ENCODE measurements around the gene BTN2A1.
A peak's percentile ranks its signal among the peaks of the same experiment; 100 is the strongest.

Gene BTN2A1

DNA sequence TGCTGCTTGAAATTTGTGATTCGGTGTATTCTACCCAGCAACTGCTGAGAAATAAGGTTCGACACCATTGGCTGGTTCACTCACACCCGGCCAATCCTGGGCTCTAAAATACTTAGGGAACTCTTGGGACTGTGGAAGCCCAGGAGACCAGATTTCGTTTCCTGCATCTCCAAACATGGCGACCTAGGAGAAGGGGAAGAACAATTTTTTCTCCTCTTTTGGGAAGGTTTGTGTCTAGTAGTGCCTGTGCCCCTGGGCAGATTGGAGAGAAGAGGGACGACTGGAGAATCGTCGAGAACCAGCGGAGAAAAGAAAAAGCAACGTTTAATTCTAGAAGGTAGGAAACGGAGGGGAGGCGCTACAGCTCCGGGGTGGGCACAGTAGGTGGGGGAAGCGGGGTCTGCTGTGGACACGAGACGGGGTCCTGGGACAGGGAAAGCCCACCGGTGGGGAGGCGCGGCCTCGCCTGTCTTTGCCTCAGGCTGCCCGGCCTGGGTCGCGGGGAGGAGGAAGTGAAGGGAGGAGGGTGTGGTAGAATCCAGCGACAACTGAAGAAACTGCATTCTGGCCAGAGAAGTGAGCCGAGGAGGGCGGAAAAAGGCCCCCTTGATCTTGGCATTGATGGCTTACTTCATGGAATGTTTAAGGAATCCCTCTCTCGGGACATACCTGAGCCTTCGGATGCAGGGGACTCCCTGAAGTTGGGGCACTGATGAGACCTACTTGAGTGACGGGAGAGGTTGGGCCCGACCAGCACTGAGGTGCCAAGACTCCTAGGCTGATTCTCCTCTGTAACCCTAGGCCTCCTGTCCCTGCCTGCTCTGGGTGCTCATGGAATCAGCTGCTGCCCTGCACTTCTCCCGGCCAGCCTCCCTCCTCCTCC, at the start of gene BTN2A1:
Gene BTN2A1, plus strand, starts transcription at position 150 of the 883 bp plus-strand sequence. Its CDS starts 682 bp downstream, at position 832.
- Histone ChIP-seq H3K9me3 (ENCODE audit: low read depth, low read length) (no peaks in the 10 kb centered on the region), H3K4me3 (peak within 1 kb of the TSS; percentile 99), H3K27ac (peak within 1 kb of the TSS; percentile 89), H3K36me3 (ENCODE audit: insufficient read depth, low read length) (peaks cover 36% of the 10 kb centered on the region), H3K9ac (ENCODE audit: insufficient read length) (peak within 1 kb of the TSS; percentile 98)
- DNase-seq (ENCODE audit: low read depth, low spot score): peak; percentile 88
- TF ChIP-seq FOXP2 (optimal IDR thresholded peaks at IDR 0.05; ENCODE audit: control extremely low read depth, extremely low read length, insufficient read depth): no peak
- peak; percentile 90 for TF ChIP-seq POLR2AphosphoS5 (IDR thresholded peaks at IDR 0.05; ENCODE audit: borderline replicate concordance, low read depth, low read length)

DNA sequence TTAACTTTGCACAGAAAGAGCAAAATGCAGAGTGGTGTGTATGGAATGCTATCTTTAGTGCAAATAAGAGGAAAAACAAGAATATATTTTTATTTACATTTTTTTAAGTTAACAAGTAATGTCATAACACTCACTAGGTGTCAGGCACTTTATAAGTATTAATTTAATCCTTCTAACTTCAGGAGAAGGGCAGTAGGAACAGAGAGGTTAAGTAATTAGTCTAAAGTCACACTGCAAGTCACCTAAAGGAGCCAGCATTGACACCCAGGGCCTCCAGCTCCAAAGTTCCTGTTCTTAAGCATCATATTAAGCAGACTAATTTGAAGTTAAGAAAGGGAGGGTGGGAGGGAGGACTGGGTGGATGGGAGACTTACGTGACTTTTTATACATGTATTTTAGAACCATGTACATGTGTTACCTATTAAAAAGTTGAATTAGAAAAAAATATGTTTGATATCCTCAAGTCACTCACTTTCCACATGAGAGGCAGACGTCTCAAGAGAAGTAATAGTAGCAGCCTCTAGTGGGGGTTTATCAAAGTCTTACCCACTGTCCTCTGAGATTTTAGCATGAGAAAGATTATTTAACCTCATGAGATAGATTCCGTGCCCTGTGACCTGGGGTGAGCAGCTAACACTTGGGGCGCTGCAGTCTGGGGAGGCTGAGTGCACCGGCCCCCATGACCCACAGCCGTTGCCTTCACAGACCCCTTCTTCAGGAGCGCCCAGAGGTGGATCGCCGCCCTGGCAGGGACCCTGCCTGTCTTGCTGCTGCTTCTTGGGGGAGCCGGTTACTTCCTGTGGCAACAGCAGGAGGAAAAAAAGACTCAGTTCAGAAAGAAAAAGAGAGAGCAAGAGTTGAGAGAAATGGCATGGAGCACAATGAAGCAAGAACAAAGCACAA, 48.7 kb upstream of the BTN2A1 start:
- TF ChIP-seq FOXP2 (optimal IDR thresholded peaks at IDR 0.05; ENCODE audit: control extremely low read depth, extremely low read length, insufficient read depth): no peak
- TF ChIP-seq POLR2AphosphoS5 (IDR thresholded peaks at IDR 0.05; ENCODE audit: borderline replicate concordance, low read depth, low read length): no peak
- no peak for TF ChIP-seq EZH2 (IDR thresholded peaks at IDR 0.05)
- no peak for DNase-seq (ENCODE audit: low read depth, low spot score)
- Histone ChIP-seq H3K27ac (no peak overlapping the region), H3K36me3 (ENCODE audit: insufficient read depth, low read length) (peaks cover 14% of the 10 kb centered on the region; the same call in 1 of the 2 replicates), H3K4me3 (no peak overlapping the region), H3K9me3 (ENCODE audit: low read depth, low read length) (no peaks in the 10 kb centered on the region), H3K9ac (ENCODE audit: insufficient read length) (no peak overlapping the region)

DNA sequence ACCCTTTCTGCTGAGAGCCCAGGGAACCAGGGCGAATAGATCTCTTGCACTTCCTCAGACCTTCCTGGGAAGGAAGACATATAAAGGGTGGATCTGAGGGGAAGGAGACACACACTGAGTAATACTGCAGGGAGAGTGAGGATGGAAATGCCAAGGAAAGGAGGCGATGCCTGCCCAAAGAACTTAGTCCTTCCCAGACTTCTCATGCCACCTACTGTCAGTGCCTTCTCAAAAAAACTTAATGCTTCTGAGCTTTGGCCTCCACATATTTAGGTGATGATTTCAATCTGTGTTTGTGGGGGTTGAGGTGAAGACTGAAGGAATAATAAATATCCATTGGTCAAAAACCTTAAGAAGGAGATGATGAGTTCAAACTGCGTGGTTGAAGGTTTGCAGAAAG, 46.0 kb upstream of the BTN2A1 start:
- Histone ChIP-seq H3K4me3 (no peak overlapping the region), H3K27ac (no peak overlapping the region), H3K9ac (ENCODE audit: insufficient read length) (no peak overlapping the region), H3K9me3 (ENCODE audit: low read depth, low read length) (no peaks in the 10 kb centered on the region), H3K36me3 (ENCODE audit: insufficient read depth, low read length) (peaks cover 14% of the 10 kb centered on the region; the same call in 1 of the 2 replicates)
- DNase-seq (ENCODE audit: low read depth, low spot score): no peak
- TF ChIP-seq POLR2AphosphoS5 (IDR thresholded peaks at IDR 0.05; ENCODE audit: borderline replicate concordance, low read depth, low read length) (no peak), FOXP2 (optimal IDR thresholded peaks at IDR 0.05; ENCODE audit: control extremely low read depth, extremely low read length, insufficient read depth) (no peak), EZH2 (IDR thresholded peaks at IDR 0.05) (no peak)

DNA sequence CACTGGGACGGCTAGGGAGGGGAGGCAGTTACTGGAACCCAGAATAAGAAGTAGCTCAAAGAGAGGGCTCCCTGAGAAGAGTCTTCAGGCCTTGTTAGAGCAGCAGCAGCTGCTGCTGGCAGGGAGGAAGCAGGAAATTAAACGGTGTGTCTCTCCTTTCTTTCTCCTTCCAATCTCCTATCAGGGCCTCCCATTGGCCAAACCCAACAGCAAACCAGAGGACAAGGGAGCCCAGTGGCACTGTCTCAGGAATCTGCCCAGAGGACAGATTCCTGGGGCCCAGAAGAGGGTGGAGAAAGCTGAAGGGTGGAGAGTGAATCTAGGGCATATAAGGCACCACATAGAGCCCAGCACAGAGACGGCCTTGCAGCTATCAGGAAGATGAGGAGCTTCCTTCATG, 45.5 kb upstream of the BTN2A1 start:
- no peak overlapping the region for H3K9ac ChIP-seq (ENCODE audit: insufficient read length)
- H3K4me3 ChIP-seq: no peak overlapping the region
- H3K36me3 ChIP-seq (ENCODE audit: insufficient read depth, low read length): peaks cover 12% of the 10 kb centered on the region; the same call in 1 of the 2 replicates
- TF ChIP-seq POLR2AphosphoS5 (IDR thresholded peaks at IDR 0.05; ENCODE audit: borderline replicate concordance, low read depth, low read length): no peak
- TF ChIP-seq EZH2 (IDR thresholded peaks at IDR 0.05): no peak
- no peak for TF ChIP-seq FOXP2 (optimal IDR thresholded peaks at IDR 0.05; ENCODE audit: control extremely low read depth, extremely low read length, insufficient read depth)
- DNase-seq (ENCODE audit: low read depth, low spot score): no peak
- no peak overlapping the region for H3K27ac ChIP-seq
- H3K9me3 ChIP-seq (ENCODE audit: low read depth, low read length): no peaks in the 10 kb centered on the region

DNA sequence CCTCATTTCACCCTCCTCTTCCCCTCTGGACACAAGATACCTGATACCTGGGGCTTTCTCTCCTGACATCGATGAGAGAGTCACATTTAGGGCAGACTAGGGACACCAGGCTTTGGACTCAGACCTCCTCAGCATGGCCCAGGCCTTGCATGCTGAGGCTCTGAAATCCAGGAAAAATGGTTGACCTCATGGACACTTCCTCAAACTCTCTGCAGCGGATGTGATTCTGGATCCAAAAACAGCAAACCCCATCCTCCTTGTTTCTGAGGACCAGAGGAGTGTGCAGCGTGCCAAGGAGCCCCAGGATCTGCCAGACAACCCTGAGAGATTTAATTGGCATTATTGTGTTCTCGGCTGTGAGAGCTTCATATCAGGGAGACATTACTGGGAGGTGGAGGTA, 44.8 kb upstream of the BTN2A1 start:
- TF ChIP-seq EZH2 (IDR thresholded peaks at IDR 0.05) (no peak), POLR2AphosphoS5 (IDR thresholded peaks at IDR 0.05; ENCODE audit: borderline replicate concordance, low read depth, low read length) (no peak), FOXP2 (optimal IDR thresholded peaks at IDR 0.05; ENCODE audit: control extremely low read depth, extremely low read length, insufficient read depth) (no peak)
- Histone ChIP-seq H3K9ac (ENCODE audit: insufficient read length) (no peak overlapping the region), H3K27ac (no peak overlapping the region), H3K36me3 (ENCODE audit: insufficient read depth, low read length) (peaks cover 9% of the 10 kb centered on the region; the same call in 1 of the 2 replicates), H3K9me3 (ENCODE audit: low read depth, low read length) (no peaks in the 10 kb centered on the region), H3K4me3 (no peak overlapping the region)
- DNase-seq (ENCODE audit: low read depth, low spot score): no peak

DNA sequence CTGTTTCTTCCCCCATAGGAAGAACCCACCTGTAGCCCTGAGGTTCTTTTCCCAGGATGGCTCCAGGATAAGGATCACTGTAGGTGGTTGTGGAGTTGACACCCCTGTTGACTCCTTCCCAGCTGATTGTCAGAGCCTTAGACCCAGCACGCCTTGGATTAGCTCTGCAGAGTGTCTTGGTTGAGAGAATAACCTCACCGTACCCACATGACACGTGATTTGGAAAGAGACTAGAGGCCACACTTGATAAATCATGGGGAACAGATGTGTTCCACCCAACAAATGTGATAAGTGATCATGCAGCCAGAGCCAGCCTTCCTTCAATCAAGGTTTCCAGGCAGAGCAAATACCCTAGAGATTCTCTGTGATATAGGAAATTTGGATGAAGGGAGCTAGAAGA, 43.5 kb upstream of the BTN2A1 start:
- no peaks in the 10 kb centered on the region; the same call in 1 of the 2 replicates for H3K9me3 ChIP-seq (ENCODE audit: low read depth, low read length)
- no peak for DNase-seq (ENCODE audit: low read depth, low spot score)
- H3K9ac ChIP-seq (ENCODE audit: insufficient read length): no peak overlapping the region
- peaks cover 6% of the 10 kb centered on the region; the same call in 1 of the 2 replicates for H3K36me3 ChIP-seq (ENCODE audit: insufficient read depth, low read length)
- no peak overlapping the region for H3K4me3 ChIP-seq
- TF ChIP-seq EZH2 (IDR thresholded peaks at IDR 0.05) (no peak), FOXP2 (optimal IDR thresholded peaks at IDR 0.05; ENCODE audit: control extremely low read depth, extremely low read length, insufficient read depth) (no peak), POLR2AphosphoS5 (IDR thresholded peaks at IDR 0.05; ENCODE audit: borderline replicate concordance, low read depth, low read length) (no peak)
- H3K27ac ChIP-seq: no peak overlapping the region

DNA sequence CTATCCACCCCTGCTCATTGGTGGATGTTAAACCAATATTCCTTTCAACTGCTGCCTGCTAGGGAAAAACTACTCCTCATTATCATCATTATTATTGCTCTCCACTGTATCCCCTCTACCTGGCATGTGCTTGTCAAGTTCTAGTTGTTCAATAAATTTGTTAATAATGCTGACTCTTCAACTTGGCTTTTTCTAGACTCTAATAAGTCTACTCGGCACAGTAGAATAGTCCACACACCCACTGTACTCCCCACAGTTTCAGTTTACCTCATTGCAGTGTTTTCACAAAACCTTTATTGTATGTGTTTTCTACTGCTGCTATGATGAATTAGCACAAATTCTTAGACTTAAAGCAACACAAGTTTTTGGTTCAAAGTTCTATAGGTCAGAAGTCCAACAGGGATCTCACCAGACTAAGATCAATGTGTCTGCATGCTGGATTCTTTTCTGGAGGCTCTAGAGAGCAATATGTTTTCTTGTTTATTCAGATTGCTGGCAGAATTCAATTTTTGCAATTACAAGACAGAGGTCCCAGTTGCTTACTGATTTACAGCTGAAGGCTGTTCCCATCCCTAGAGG, 42.6 kb upstream of the BTN2A1 start:
- DNase-seq (ENCODE audit: low read depth, low spot score): no peak
- Histone ChIP-seq H3K9me3 (ENCODE audit: low read depth, low read length) (no peaks in the 10 kb centered on the region; the same call in 1 of the 2 replicates), H3K36me3 (ENCODE audit: insufficient read depth, low read length) (peaks cover 4% of the 10 kb centered on the region; the same call in 1 of the 2 replicates), H3K4me3 (no peak overlapping the region), H3K27ac (no peak overlapping the region), H3K9ac (ENCODE audit: insufficient read length) (no peak overlapping the region)
- TF ChIP-seq EZH2 (IDR thresholded peaks at IDR 0.05) (no peak), POLR2AphosphoS5 (IDR thresholded peaks at IDR 0.05; ENCODE audit: borderline replicate concordance, low read depth, low read length) (no peak), FOXP2 (optimal IDR thresholded peaks at IDR 0.05; ENCODE audit: control extremely low read depth, extremely low read length, insufficient read depth) (no peak)
